Measurements from ENCODE around the gene C11orf42.

The C11orf42 gene

GRCh38 chr11:6205366-6205765, at the start of gene C11orf42:
Gene C11orf42 (plus strand): TSS chr11:6205557. CDS start chr11:6205616, 59 bp downstream.
- no peak for TF ChIP-seq Cebpa-rat (IDR thresholded peaks at IDR 0.05)
- no peaks in the 10 kb centered on the region for H3K27me3 ChIP-seq
- no peaks in the 10 kb centered on the region for H4K20me1 ChIP-seq
- H3K27ac ChIP-seq, result no peak within 1 kb of the TSS
- no peak within 1 kb of the TSS for H3K4me3 ChIP-seq
- peaks cover 10% of the 10 kb centered on the region for H3K4me1 ChIP-seq
- no peak within 1 kb of the TSS for H3K4me2 ChIP-seq
- H3K9ac ChIP-seq, result no peak within 1 kb of the TSS
- H3K9me3 ChIP-seq, result no peaks in the 10 kb centered on the region
- peaks cover 52% of the 10 kb centered on the region for H3K36me3 ChIP-seq

GRCh38 chr11:6156628-6157359, 48.6 kb upstream of the C11orf42 start:
- Histone ChIP-seq H3K4me1 (no peaks in the 10 kb centered on the region), H3K4me3 (no peak overlapping the region), H4K20me1 (no peaks in the 10 kb centered on the region), H3K27ac (no peak overlapping the region), H3K36me3 (no peaks in the 10 kb centered on the region), H3K9me3 (no peaks in the 10 kb centered on the region), H3K9ac (no peak overlapping the region), H3K4me2 (no peak overlapping the region), H3K27me3 (no peaks in the 10 kb centered on the region)
- TF ChIP-seq Cebpa-rat (IDR thresholded peaks at IDR 0.05), result no peak

GRCh38 chr11:6170226-6170625, 35.1 kb upstream of the C11orf42 start, which contains the start of gene OR52B2:
Gene OR52B2 (minus strand): TSS chr11:6170326. CDS start chr11:6170326, 0 bp downstream.
- H3K27me3 ChIP-seq, result no peaks in the 10 kb centered on the region
- no peaks in the 10 kb centered on the region for H4K20me1 ChIP-seq

GRCh38 chr11:6175440-6175839, 29.9 kb upstream of the C11orf42 start:
- Histone ChIP-seq H3K4me3 (no peak overlapping the region), H3K4me1 (peaks cover 8% of the 10 kb centered on the region), H3K36me3 (no peaks in the 10 kb centered on the region), H3K9ac (no peak overlapping the region), H4K20me1 (no peaks in the 10 kb centered on the region), H3K9me3 (peaks cover 9% of the 10 kb centered on the region; the same call in 1 of the 2 replicates), H3K27me3 (no peaks in the 10 kb centered on the region), H3K27ac (no peak overlapping the region), H3K4me2 (no peak overlapping the region)
- no peak for TF ChIP-seq Cebpa-rat (IDR thresholded peaks at IDR 0.05)

More at GRCh38 chr11:6170226-6170625, 35.1 kb upstream of the C11orf42 start, which contains the start of gene OR52B2:
- Histone ChIP-seq H3K4me1 (no peaks in the 10 kb centered on the region), H3K9me3 (peaks cover 4% of the 10 kb centered on the region), H3K36me3 (no peaks in the 10 kb centered on the region), H3K4me3 (no peak within 1 kb of the TSS), H3K27ac (no peak within 1 kb of the TSS), H3K4me2 (no peak within 1 kb of the TSS), H3K9ac (no peak within 1 kb of the TSS)
- no peak for TF ChIP-seq Cebpa-rat (IDR thresholded peaks at IDR 0.05)

- H3K4me3 ChIP-seq, result no peak overlapping the region
- H3K9ac ChIP-seq, result no peak overlapping the region
- no peaks in the 10 kb centered on the region for H3K9me3 ChIP-seq
- H3K27ac ChIP-seq, result no peak overlapping the region
- H3K36me3 ChIP-seq, result no peaks in the 10 kb centered on the region
- no peaks in the 10 kb centered on the region for H3K27me3 ChIP-seq
- no peaks in the 10 kb centered on the region for H4K20me1 ChIP-seq
- no peak for TF ChIP-seq Cebpa-rat (IDR thresholded peaks at IDR 0.05)
- H3K4me1 ChIP-seq, result 0 out of 2 replicates have a peak, but pooled peaks cover 3% of the 10 kb centered on the region
- no peak overlapping the region for H3K4me2 ChIP-seq
These were observed 13.6 kb upstream of the C11orf42 start for GRCh38 chr11:6191742-6192141.

GRCh38 chr11:6194065-6194581, 11.2 kb upstream of the C11orf42 start:
- H3K9ac ChIP-seq, result no peak overlapping the region
- no peak overlapping the region; the same call in 1 of the 2 replicates for H3K4me2 ChIP-seq
- H4K20me1 ChIP-seq, result no peaks in the 10 kb centered on the region
- H3K36me3 ChIP-seq, result no peaks in the 10 kb centered on the region
- no peak for TF ChIP-seq Cebpa-rat (IDR thresholded peaks at IDR 0.05)
- H3K27ac ChIP-seq, result no peak overlapping the region
- no peak overlapping the region for H3K4me3 ChIP-seq
- H3K9me3 ChIP-seq, result no peaks in the 10 kb centered on the region
- no peaks in the 10 kb centered on the region for H3K27me3 ChIP-seq
- 0 out of 2 replicates have a peak, but pooled peaks cover 3% of the 10 kb centered on the region for H3K4me1 ChIP-seq

GRCh38 chr11:6196396-6196795, 9.0 kb upstream of the C11orf42 start:
- Histone ChIP-seq H3K9me3 (no peaks in the 10 kb centered on the region), H3K36me3 (no peaks in the 10 kb centered on the region), H3K4me1 (0 out of 2 replicates have a peak, but pooled peaks cover 3% of the 10 kb centered on the region), H3K9ac (no peak overlapping the region), H3K27me3 (no peaks in the 10 kb centered on the region), H3K4me2 (no peak overlapping the region), H3K27ac (no peak overlapping the region), H4K20me1 (no peaks in the 10 kb centered on the region), H3K4me3 (no peak overlapping the region)
- no peak for TF ChIP-seq Cebpa-rat (IDR thresholded peaks at IDR 0.05)

GRCh38 chr11:6197466-6198200, 7.7 kb upstream of the C11orf42 start:
- 0 out of 2 replicates have a peak, but pooled peaks cover 3% of the 10 kb centered on the region for H3K4me1 ChIP-seq
- no peaks in the 10 kb centered on the region for H4K20me1 ChIP-seq
- no peak for TF ChIP-seq Cebpa-rat (IDR thresholded peaks at IDR 0.05)
- no peak overlapping the region for H3K27ac ChIP-seq
- no peaks in the 10 kb centered on the region for H3K27me3 ChIP-seq
- H3K4me3 ChIP-seq, result no peak overlapping the region
- H3K9me3 ChIP-seq, result no peaks in the 10 kb centered on the region
- H3K36me3 ChIP-seq, result no peaks in the 10 kb centered on the region
- H3K9ac ChIP-seq, result no peak overlapping the region
- no peak overlapping the region for H3K4me2 ChIP-seq

- Histone ChIP-seq H3K27me3 (no peaks in the 10 kb centered on the region), H3K4me2 (no peak within 1 kb of the TSS), H3K27ac (no peak within 1 kb of the TSS), H3K9me3 (no peaks in the 10 kb centered on the region), H3K4me1 (peaks cover 10% of the 10 kb centered on the region), H3K36me3 (no peaks in the 10 kb centered on the region), H3K9ac (no peak within 1 kb of the TSS), H3K4me3 (no peak within 1 kb of the TSS), H4K20me1 (no peaks in the 10 kb centered on the region)
- no peak for TF ChIP-seq Cebpa-rat (IDR thresholded peaks at IDR 0.05)
These were observed 6.1 kb upstream of the C11orf42 start, which contains the start of gene OR52W1 for GRCh38 chr11:6199174-6199810. Gene OR52W1 (plus strand): TSS chr11:6199224. CDS start chr11:6199224, 0 bp downstream.
